Measurements from ENCODE around the gene DDB1. TPM values are rescaled to one million over a fixed set of nuclear protein-coding genes. Genes with fewer than 3 reads are reported as not detected.
A peak's percentile ranks its signal among the peaks of the same experiment; 100 is the strongest.

The DDB1 gene
- total and polyA plus RNA-seq, 7 experiments from 2014 or later, result 113 to 213 (median 157) TPM

- ChIA-PET POLR2A (interaction anchor here (2.2 kb wide), 1 partner anchor 10 kb away, joined by 6 read pairs; the partner anchor contains the start of gene TMEM138), CTCF (interaction anchor here (0.6 to 2.6 kb wide), 2 partner anchors 13 to 211 kb away, joined by 5 to 10 read pairs; no protein-coding TSS in a partner anchor)
- ATAC-seq, result no peak
- Mint-ChIP-seq H3K27ac (peak overlapping the region in 1 of 9 donors; percentile 33), H3K4me1 (peaks cover 0 to 15% (median 0%) of the 10 kb centered on the region in 7 donors), H3K4me3 (no peak overlapping the region), H3K36me3 (peaks cover 0 to 45% (median 23%) of the 10 kb centered on the region in 5 donors), H3K27me3 (no peaks in the 10 kb centered on the region), H3K9me3 (no peaks in the 10 kb centered on the region)
- intact Hi-C loops (cut with micrococcal nuclease), result no loop called here
- Histone ChIP-seq H3K27ac (ENCODE audit: low read depth, low read length) (no peak overlapping the region), H3K36me3 (ENCODE audit: control insufficient read depth in 2 of 3, insufficient read depth in 3 of 3, low read length in 3 of 3) (peaks cover 0 to 33% (median 2%) of the 10 kb centered on the region in 3 experiments), H3K27me3 (ENCODE audit: control insufficient read depth in 2 of 2, insufficient read depth in 2 of 2, low read length in 2 of 2) (no peaks in the 10 kb centered on the region), H3K4me3 (ENCODE audit: low read length) (no peak overlapping the region), H3K4me1 (ENCODE audit: control insufficient read depth in 2 of 2, insufficient read depth in 2 of 2, low read length in 2 of 2) (no peaks in the 10 kb centered on the region), H3K9me3 (ENCODE audit: control insufficient read depth in 2 of 3, low read length in 3 of 3) (no peaks in the 10 kb centered on the region)
- DNase-seq, result no peak
Measured at GRCh38 chr11:61372659-61373420, 39.9 kb upstream of the DDB1 start.

DNA sequence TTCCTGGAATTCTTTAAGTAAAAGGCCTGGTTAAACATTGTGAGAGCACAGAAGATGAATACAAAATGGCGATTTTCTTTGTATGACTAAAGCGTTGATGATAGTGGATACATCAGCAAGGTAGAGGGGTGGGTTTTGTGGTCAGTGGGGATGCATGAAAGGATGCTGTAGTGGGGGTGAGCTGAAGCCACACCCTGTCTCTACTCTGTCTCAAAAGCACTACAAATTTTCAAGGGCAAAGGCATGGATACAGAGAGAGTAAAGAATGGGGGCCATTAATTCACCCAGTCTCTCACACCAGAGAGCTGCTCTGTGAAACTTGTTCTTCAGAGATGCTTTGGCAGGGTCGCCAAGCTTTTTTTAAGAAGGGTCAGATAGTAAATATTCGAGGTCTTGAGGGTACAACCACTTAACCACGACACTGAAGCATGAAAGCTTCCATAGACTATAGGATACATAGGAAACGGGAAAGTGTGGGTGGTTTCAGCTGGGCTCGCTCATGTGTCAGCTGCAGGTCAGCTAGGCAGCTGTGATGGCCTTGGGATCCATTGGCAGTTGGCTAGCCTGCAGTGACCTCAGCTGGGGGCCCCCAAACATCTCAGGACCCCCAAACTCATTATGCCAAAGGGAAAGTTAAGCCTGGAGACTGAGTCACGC is 37.6 kb upstream of the DDB1 start:
- Mint-ChIP-seq H3K27me3 (no peaks in the 10 kb centered on the region), H3K27ac (peak overlapping the region in 1 of 9 donors; percentile 42), H3K4me3 (no peak overlapping the region), H3K4me1 (peaks cover 0 to 15% (median 0%) of the 10 kb centered on the region in 7 donors), H3K36me3 (peaks cover 0 to 49% (median 13%) of the 10 kb centered on the region in 5 donors), H3K9me3 (no peaks in the 10 kb centered on the region)
- Histone ChIP-seq H3K4me1 (ENCODE audit: control insufficient read depth in 2 of 2, insufficient read depth in 2 of 2, low read length in 2 of 2) (no peaks in the 10 kb centered on the region), H3K36me3 (ENCODE audit: control insufficient read depth in 2 of 3, insufficient read depth in 3 of 3, low read length in 3 of 3) (peaks cover 10 to 53% (median 18%) of the 10 kb centered on the region in 3 experiments), H3K27ac (ENCODE audit: low read depth, low read length) (no peak overlapping the region), H3K4me3 (ENCODE audit: low read length) (no peak overlapping the region), H3K9me3 (ENCODE audit: control insufficient read depth in 2 of 3, low read length in 3 of 3) (no peaks in the 10 kb centered on the region), H3K27me3 (ENCODE audit: control insufficient read depth in 2 of 2, insufficient read depth in 2 of 2, low read length in 2 of 2) (no peaks in the 10 kb centered on the region)
- intact Hi-C loops (cut with micrococcal nuclease), result no loop called here
- ATAC-seq, result no peak
- ChIA-PET CTCF (interaction anchor here (0.6 to 1.7 kb wide), 2 partner anchors 34 to 99 kb away, joined by 3 to 9 read pairs; no protein-coding TSS in a partner anchor), POLR2A (interaction anchor here (0.6 kb wide), 1 partner anchor 13 kb away, joined by 4 read pairs; no protein-coding TSS in a partner anchor)
- no peak for DNase-seq

- peaks cover 0 to 15% (median 0%) of the 10 kb centered on the region in 7 donors for H3K4me1 Mint-ChIP-seq
- peak overlapping the region in 1 of 9 donors; percentile 42 for H3K27ac Mint-ChIP-seq
- intact Hi-C loops (cut with micrococcal nuclease), result loop anchor here in 1 of 2 donors (10.0 kb wide), 1 partner anchor 455 kb away; the partner anchor contains the start of gene TMEM109
- no peaks in the 10 kb centered on the region for H3K4me1 ChIP-seq (ENCODE audit: control insufficient read depth in 2 of 2, insufficient read depth in 2 of 2, low read length in 2 of 2)
- peaks cover 10 to 57% (median 18%) of the 10 kb centered on the region in 3 experiments for H3K36me3 ChIP-seq (ENCODE audit: control insufficient read depth in 2 of 3, insufficient read depth in 3 of 3, low read length in 3 of 3)
- POLR2A ChIA-PET, result interaction anchor here (0.5 to 0.8 kb wide), 2 partner anchors 34 to 36 kb away, joined by 3 read pairs; partner anchors contain the start of gene TKFC
- H3K27me3 ChIP-seq (ENCODE audit: control insufficient read depth in 2 of 2, insufficient read depth in 2 of 2, low read length in 2 of 2), result no peaks in the 10 kb centered on the region
- ATAC-seq (no peak), DNase-seq (no peak)
- H3K36me3 Mint-ChIP-seq, result peaks cover 0 to 45% (median 9%) of the 10 kb centered on the region in 5 donors
- H3K27ac ChIP-seq (ENCODE audit: low read depth, low read length), result no peak overlapping the region
- H3K4me3 ChIP-seq (ENCODE audit: low read length), result no peak overlapping the region
- H3K9me3 Mint-ChIP-seq, result no peaks in the 10 kb centered on the region
- H3K9me3 ChIP-seq (ENCODE audit: control insufficient read depth in 2 of 3, low read length in 3 of 3), result no peaks in the 10 kb centered on the region
- no peaks in the 10 kb centered on the region for H3K27me3 Mint-ChIP-seq
- CTCF ChIA-PET, result interaction anchor here (0.6 to 2.7 kb wide), 5 partner anchors 15 to 99 kb away, joined by 3 to 9 read pairs (median 5); no protein-coding TSS in a partner anchor
- no peak overlapping the region for H3K4me3 Mint-ChIP-seq
Measured at GRCh38 chr11:61369372-61370348, 36.8 kb upstream of the DDB1 start.

GRCh38 chr11:61368646-61369045 is 35.7 kb upstream of the DDB1 start:
- H3K27ac Mint-ChIP-seq, result peak overlapping the region in 1 of 9 donors; percentile 42
- intact Hi-C loops (cut with micrococcal nuclease), result loop anchor here in 1 of 2 donors (10.0 kb wide), 1 partner anchor 454 kb away; the partner anchor contains the start of gene TMEM109
- Histone ChIP-seq H3K27me3 (ENCODE audit: control insufficient read depth in 2 of 2, insufficient read depth in 2 of 2, low read length in 2 of 2) (no peaks in the 10 kb centered on the region), H3K4me3 (ENCODE audit: low read length) (no peak overlapping the region), H3K9me3 (ENCODE audit: control insufficient read depth in 2 of 3, low read length in 3 of 3) (no peaks in the 10 kb centered on the region), H3K4me1 (ENCODE audit: control insufficient read depth in 2 of 2, insufficient read depth in 2 of 2, low read length in 2 of 2) (no peaks in the 10 kb centered on the region), H3K36me3 (ENCODE audit: control insufficient read depth in 2 of 3, insufficient read depth in 3 of 3, low read length in 3 of 3) (peaks cover 10 to 65% (median 18%) of the 10 kb centered on the region in 3 experiments), H3K27ac (ENCODE audit: low read depth, low read length) (no peak overlapping the region)
- ATAC-seq (no peak), DNase-seq (no peak)
- H3K4me3 Mint-ChIP-seq, result no peak overlapping the region
- peaks cover 0 to 45% (median 8%) of the 10 kb centered on the region in 5 donors for H3K36me3 Mint-ChIP-seq
- CTCF ChIA-PET, result interaction anchor here (1.3 to 2.7 kb wide), 3 partner anchors 16 to 33 kb away, joined by 4 to 8 read pairs (median 5); no protein-coding TSS in a partner anchor
- POLR2A ChIA-PET, result interaction anchor here (0.6 kb wide), 1 partner anchor 11 kb away, joined by 3 read pairs; no protein-coding TSS in a partner anchor
- H3K27me3 Mint-ChIP-seq, result no peaks in the 10 kb centered on the region
- H3K9me3 Mint-ChIP-seq, result no peaks in the 10 kb centered on the region
- H3K4me1 Mint-ChIP-seq, result peaks cover 2 to 20% (median 5%) of the 10 kb centered on the region in 7 donors

- no peaks in the 10 kb centered on the region for H3K27me3 ChIP-seq (ENCODE audit: control insufficient read depth in 2 of 2, insufficient read depth in 2 of 2, low read length in 2 of 2)
- no peak overlapping the region for H3K27ac ChIP-seq (ENCODE audit: low read depth, low read length)
- H3K9me3 ChIP-seq (ENCODE audit: control insufficient read depth in 2 of 3, low read length in 3 of 3), result no peaks in the 10 kb centered on the region
- no peak overlapping the region for H3K4me3 ChIP-seq (ENCODE audit: low read length)
- DNase-seq, result no peak
- peaks cover 12 to 32% (median 17%) of the 10 kb centered on the region in 7 donors for H3K4me1 Mint-ChIP-seq
- intact Hi-C loops (cut with micrococcal nuclease), result loop anchor here in 1 of 2 donors (10.0 kb wide), 1 partner anchor 453 kb away; the partner anchor contains the start of gene TMEM109
- H3K36me3 Mint-ChIP-seq, result peaks cover 0 to 42% (median 8%) of the 10 kb centered on the region in 5 donors
- CTCF ChIA-PET, result interaction anchor here (1.3 to 2.7 kb wide), 2 partner anchors 18 to 31 kb away, joined by 4 to 8 read pairs; no protein-coding TSS in a partner anchor
- POLR2A ChIA-PET, result no interaction called here
- no peak overlapping the region for H3K4me3 Mint-ChIP-seq
- no peaks in the 10 kb centered on the region for H3K9me3 Mint-ChIP-seq
- no peak for ATAC-seq
- H3K27ac Mint-ChIP-seq, result no peak overlapping the region
- no peaks in the 10 kb centered on the region for H3K27me3 Mint-ChIP-seq
- H3K36me3 ChIP-seq (ENCODE audit: control insufficient read depth in 2 of 3, insufficient read depth in 3 of 3, low read length in 3 of 3), result peaks cover 10 to 65% (median 18%) of the 10 kb centered on the region in 3 experiments
- H3K4me1 ChIP-seq (ENCODE audit: control insufficient read depth in 2 of 2, insufficient read depth in 2 of 2, low read length in 2 of 2), result peaks cover 10% of the 10 kb centered on the region in 2 donors
Measured at GRCh38 chr11:61367406-61367805, 34.5 kb upstream of the DDB1 start.

All from naive thymus-derived CD4-positive, alpha-beta T cell (primary cell).